Left renal cortex interstitium (tissue), 4 donors: ENCODE results near the gene NHSL2. TPM values are rescaled to one million over a fixed set of nuclear protein-coding genes. Genes with fewer than 3 reads are reported as not detected.
"Not testable (repeated sequence)": the region's sequence is repeated elsewhere in the genome, so short reads cannot be mapped to it uniquely, and the experiment has no call there.

ENCODE experiments used
- DNase-seq, 4 donors: peaks; one replicate each; pipeline ENCODE4 v3.0.0-alpha.2; 2013; ENCODE audit warnings: low read depth in 4 of 4, low spot score in 2 of 4, missing footprints in 1 of 4
- polyA plus RNA-seq, 4 donors: library from polyadenylated mRNA; unstranded; fragments of 120-200 nt; gene quantifications; one replicate each; pipeline ENCODE4 v1.2.1, GENCODE V29; 2013; ENCODE audit not compliant: insufficient read length in 4 of 4

NHSL2 gene
- polyA plus RNA-seq, 4 donors = 7.4 to 10.2 (median 9.3) TPM

DNA sequence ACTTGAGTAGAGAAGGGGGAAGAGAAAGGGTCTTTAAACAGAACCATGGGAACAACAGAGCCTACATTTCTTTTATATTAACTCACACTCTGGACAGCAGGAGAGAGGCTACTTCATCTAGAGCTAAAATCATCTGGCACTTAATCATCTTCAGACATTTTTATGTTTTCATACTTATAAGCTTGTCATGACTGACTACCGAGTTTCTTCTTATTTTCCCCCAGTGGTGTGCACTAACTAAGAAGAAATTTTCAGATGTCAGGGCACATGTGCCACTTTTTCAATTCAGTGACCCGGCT is 232.9 kb downstream of the NHSL2 start:
- DNase-seq = no peak

DNA sequence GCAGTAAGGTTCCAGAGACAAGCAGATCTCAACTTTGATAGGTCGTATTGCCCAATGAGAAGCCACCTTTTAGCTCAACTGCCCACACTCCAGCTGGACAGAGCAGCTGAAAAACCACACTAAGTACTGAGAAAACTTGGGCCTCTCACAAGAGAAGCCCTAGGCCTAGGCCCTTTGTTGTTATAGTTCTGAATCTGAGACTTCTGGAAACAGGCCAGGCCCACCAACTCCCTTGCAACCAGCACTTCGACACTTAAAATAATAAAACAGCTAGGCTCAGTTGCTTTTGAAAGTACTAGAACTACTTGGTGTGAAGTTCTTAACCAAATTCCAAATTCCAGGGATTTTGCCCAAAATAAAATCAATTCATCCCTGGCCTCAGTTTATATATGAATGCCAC is 234.5 kb downstream of the NHSL2 start:
- no peak for DNase-seq

GRCh38 chrX:72146527-72146926 is 235.9 kb downstream of the NHSL2 start:
- DNase-seq = no peak

DNA sequence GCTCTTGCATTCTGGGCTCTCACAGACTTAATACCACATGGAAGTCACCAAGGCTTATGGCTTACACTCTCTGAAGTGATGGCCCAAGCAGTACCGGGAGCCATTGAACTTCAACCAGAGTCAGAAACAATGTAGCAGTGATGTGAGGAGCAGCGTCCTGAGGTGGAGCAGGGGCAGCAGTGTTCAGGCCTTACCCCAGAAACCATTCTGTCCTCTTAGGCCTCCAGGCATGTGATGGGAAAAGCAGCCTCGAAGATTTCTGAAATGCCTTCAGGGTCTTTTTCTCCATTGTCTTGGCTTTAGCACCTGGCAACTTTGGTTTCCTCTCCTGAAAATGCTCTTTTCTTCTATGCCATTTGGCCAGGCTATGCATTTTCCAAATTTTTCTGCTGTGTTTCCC is 248.1 kb downstream of the NHSL2 start:
- no peak for DNase-seq

- DNase-seq = no peak
Observed at GRCh38 chrX:72159769-72160168, 249.1 kb downstream of the NHSL2 start.

DNA sequence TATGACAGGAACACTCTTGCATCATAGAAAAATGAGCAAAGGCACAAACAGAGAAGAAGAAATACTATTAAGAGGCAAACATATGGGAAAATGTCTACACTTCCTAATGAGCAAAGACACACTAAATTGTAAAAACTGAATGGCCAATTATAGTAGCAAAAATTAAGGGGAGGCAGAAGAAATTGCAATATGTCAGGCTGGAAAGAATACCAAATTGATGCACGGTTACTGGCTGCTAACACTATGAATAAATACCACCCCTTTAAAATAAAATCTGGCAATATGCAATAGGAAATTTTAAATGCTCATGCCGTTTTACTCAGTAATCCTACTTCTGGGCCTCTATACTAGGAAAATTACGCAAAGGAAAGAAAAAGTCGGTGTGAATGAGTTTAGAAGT is 254.9 kb downstream of the NHSL2 start:
- no peak for DNase-seq

GRCh38 chrX:72169008-72169728 is 258.5 kb downstream of the NHSL2 start:
- DNase-seq = no peak

- DNase-seq = not testable (repeated sequence)
Observed at GRCh38 chrX:72176289-72176688, 265.6 kb downstream of the NHSL2 start.

GRCh38 chrX:72176981-72177380 is 266.3 kb downstream of the NHSL2 start:
- DNase-seq = no peak

GRCh38 chrX:72180539-72180938 is 269.9 kb downstream of the NHSL2 start:
- DNase-seq = no peak

DNA sequence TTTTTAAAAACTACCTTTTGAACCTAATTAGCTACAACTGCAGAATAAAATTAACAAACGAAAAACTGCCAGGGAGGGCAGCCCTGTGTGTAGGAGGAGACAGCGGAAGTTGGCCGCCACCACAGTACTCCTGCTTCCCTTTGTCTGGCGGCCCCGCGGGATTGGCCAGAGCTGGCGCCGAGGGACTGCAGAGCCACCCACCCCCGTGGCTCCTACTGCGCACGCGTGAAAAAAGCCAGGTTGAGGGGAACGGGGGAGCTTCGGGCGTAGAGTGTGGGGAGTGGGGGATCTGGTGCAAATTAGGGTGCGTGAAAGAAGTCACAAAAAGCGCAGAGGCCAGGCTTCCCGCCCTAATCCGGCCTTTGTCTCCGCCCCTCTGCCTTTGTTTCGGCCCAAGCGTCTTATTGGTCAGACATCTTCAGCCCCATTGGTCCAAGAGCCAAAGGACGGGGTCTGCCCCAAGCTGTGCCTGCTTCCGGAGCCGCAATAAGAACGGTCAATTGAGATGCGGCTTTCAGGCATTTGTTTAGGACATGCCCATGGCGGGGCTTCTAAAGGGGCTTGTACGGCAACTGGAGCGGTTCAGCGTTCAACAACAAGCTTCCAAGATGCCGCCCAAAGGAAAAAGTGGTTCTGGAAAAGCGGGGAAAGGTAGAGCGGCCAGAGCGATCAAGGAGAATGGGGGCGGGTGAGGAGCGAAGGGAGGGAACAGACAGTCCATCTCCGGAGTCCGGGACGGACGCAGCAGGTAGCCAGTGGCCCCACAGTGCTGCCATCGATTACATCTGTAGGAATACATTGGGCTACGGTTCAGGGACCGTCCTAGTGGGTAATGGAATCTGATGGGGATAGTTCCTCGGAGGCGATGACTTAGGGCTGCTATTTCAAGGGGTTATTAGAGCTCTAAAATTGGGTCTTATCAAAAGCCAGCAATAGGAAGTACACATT is 270.8 kb downstream of the NHSL2 start, which contains the start of gene PIN4:
TSS of gene PIN4 (plus strand) at position 580 of the 948 bp plus-strand sequence. CDS start at position 609, 29 bp downstream.
- peak; percentile 76 to 91 (median 88) for DNase-seq

GRCh38 chrX:72182924-72183323 is 272.3 kb downstream of the NHSL2 start:
- no peak for DNase-seq

DNA sequence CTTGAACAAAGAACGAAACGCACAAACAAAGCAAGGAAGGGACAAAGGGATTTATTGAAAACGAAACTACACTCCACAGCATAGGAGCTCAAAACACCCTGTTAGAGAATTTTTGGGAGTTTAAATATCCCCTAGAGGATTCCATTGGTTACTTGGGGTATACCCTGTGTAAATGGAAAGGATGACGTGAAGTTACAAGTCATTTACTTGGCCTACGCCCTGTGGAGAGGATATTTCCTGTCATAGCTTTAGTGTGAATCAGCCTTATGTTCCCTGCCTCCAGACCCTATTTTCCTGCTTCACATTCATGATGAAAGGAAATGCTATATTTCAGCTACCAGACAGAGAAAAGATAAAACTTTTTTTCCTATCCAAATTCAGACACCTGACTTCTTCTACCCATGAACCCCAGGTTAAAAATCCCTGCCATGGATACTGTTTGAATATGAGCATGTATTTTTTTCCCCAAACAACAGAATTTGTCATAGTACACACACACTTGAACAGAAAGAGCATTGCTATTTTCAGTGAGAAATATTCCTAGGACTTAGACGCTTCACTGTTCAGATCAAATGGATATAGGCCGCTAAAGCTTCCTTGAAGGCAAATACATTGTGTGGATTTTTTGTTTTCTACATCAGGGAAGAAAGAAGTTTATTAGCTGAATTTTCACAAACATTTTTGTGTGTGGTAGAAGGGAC is 291.3 kb downstream of the NHSL2 start:
- no peak for DNase-seq

Other genes starting within 250 kb of the NHSL2 start
- not detected for gene CXorf49, start 192.6 kb upstream of the NHSL2 start, polyA plus RNA-seq
- gene CXorf49B, start 147.5 kb upstream of the NHSL2 start, polyA plus RNA-seq = not detected
- 10 to 100 TPM; 22.7 to 31.3 (median 23.0) TPM for gene RTL5, start 221.1 kb downstream of the NHSL2 start, polyA plus RNA-seq